H1 (cell line): ENCODE measurements around the gene CTSW. TPM values are rescaled to one million over a fixed set of nuclear protein-coding genes. Genes with fewer than 3 reads are reported as not detected.

Source experiments
- CTCF ChIA-PET: fragments of 300-600 bp; sonication (Branson Sonifier 250); formaldehyde crosslinking; loops from one replicate; lab custom pipeline; 2021; ENCODE audit not compliant: partially characterized antibody; lab: Charles Lee
- POLR2A ChIA-PET: fragments of 300-600 bp; sonication (Branson Sonifier 250); formaldehyde crosslinking; loops from one replicate; lab custom pipeline; 2021; ENCODE audit warnings: inconsistent platforms; ENCODE audit not compliant: partially characterized antibody; lab: Charles Lee
- DNase-seq, 2 experiments: peaks; one replicate each; pipeline versions ENCODE4 v3.0.0 to v3.0.0-alpha.2; 2010 to 2022; ENCODE audit warnings: low spot score in 2 of 2, low read depth in 1 of 2, mixed read lengths in 1 of 2
- FAIRE-seq: peaks from 2 replicates; lab custom pipeline; 2011; peaks lifted over from hg19 to GRCh38; lab: Jason Lieb, UNC
- H2AFZ ChIP-seq: 2 replicates; pipeline ENCODE4 v1.8.1; 2012; ENCODE audit warnings: low read length, inconsistent platforms
- H2AK5ac ChIP-seq: 2 replicates; pipeline ENCODE4 v1.6.1; 2013; ENCODE audit warnings: low read depth, low read length
- H2BK120ac ChIP-seq: replicated peaks from 2 replicates; pipeline ENCODE3; 2013; ENCODE audit warnings: low read depth, low read length, inconsistent platforms
- H2BK12ac ChIP-seq: 2 replicates; pipeline ENCODE4 v1.6.1; 2013; ENCODE audit warnings: low read depth, low read length
- H2BK15ac ChIP-seq: 2 replicates; pipeline ENCODE4 v1.6.1; 2013; ENCODE audit warnings: low read length
- H2BK20ac ChIP-seq: 2 replicates; pipeline ENCODE4 v1.6.1; 2013; ENCODE audit warnings: low read length
- H2BK5ac ChIP-seq: 2 replicates; pipeline ENCODE4 v1.6.1; 2013; ENCODE audit warnings: low read depth, low read length
- H3K14ac ChIP-seq: 2 replicates; pipeline ENCODE4 v1.6.1; 2013; ENCODE audit warnings: inconsistent platforms; ENCODE audit not compliant: insufficient read length
- H3K18ac ChIP-seq: 2 replicates; pipeline ENCODE4 v1.6.1; 2013; ENCODE audit warnings: low read length; ENCODE audit errors: extremely low read depth
- H3K23ac ChIP-seq: 2 replicates; pipeline ENCODE4 v1.6.1; 2013; ENCODE audit warnings: inconsistent platforms; ENCODE audit not compliant: insufficient read length
- H3K23me2 ChIP-seq: 2 replicates; pipeline ENCODE4 v1.6.1; 2013; ENCODE audit warnings: low read depth, low read length
- H3K27ac ChIP-seq: 2 replicates; pipeline ENCODE4 v1.6.1; 2011; ENCODE audit warnings: low read depth, low read length, inconsistent platforms
- H3K27me3 ChIP-seq, 4 experiments: replicated peaks in 1 of 4; 1 replicate in 1 of 4; 2 replicates in 3 of 4; pipeline versions ENCODE4 v1.6.1 to v1.8.1; 2011 to 2013; ENCODE audit warnings: low read length in 3 of 4, mild to moderate bottlenecking in 3 of 4, inconsistent platforms in 2 of 4, mixed read lengths in 2 of 4, moderate library complexity in 1 of 4; ENCODE audit not compliant: control insufficient read depth in 3 of 4, insufficient read depth in 3 of 4; ENCODE audit errors: extremely low read depth in 1 of 4
- H3K36me3 ChIP-seq, 4 experiments: 2 replicates each; pipeline versions ENCODE4 v1.6.1 to v1.8.1; 2011 to 2013; ENCODE audit warnings: mild to moderate bottlenecking in 4 of 4, low read length in 3 of 4, moderate library complexity in 2 of 4, control low read depth in 1 of 4, inconsistent platforms in 1 of 4; ENCODE audit not compliant: insufficient read depth in 4 of 4, control insufficient read depth in 2 of 4
- H3K4ac ChIP-seq: replicated peaks from 2 replicates; pipeline ENCODE3; 2013; ENCODE audit warnings: low read length, low read depth, mixed read lengths, inconsistent platforms; ENCODE audit not compliant: insufficient read length
- H3K4me1 ChIP-seq, 4 experiments: replicated peaks in 1 of 4; 1 replicate in 1 of 4; 2 replicates in 3 of 4; pipeline versions ENCODE4 v1.6.1 to v1.8.1; 2011 to 2013; ENCODE audit warnings: low read length in 3 of 4, inconsistent platforms in 2 of 4, mixed read lengths in 1 of 4; ENCODE audit not compliant: insufficient read depth in 4 of 4, control insufficient read depth in 3 of 4
- H3K4me2 ChIP-seq, 2 experiments: 2 replicates each; pipeline versions ENCODE4 v1.6.1 to v1.8.1; 2011 to 2013; ENCODE audit warnings: low read depth in 2 of 2, low read length in 2 of 2, control low read depth in 1 of 2, inconsistent platforms in 1 of 2, mild to moderate bottlenecking in 1 of 2; ENCODE audit not compliant: insufficient read depth in 1 of 2
- H3K4me3 ChIP-seq, 4 experiments: fragments of 200-600, 300-600 bp in 1 of 4; sonication (generic), shearing (Covaris generic), sonication (Bioruptor Twin) in 1 of 4; 2 replicates each; pipeline versions ENCODE4 v1.5.1 to v1.8.1; 2011 to 2016; ENCODE audit warnings: low read length in 4 of 4, low read depth in 3 of 4, control low read depth in 2 of 4, inconsistent platforms in 2 of 4, mild to moderate bottlenecking in 2 of 4, mixed read lengths in 1 of 4, moderate library complexity in 1 of 4; ENCODE audit not compliant: insufficient read depth in 2 of 4; ENCODE audit errors: extremely low read depth in 1 of 4
- H3K56ac ChIP-seq: replicated peaks from 2 replicates; pipeline ENCODE3; 2013; ENCODE audit warnings: low read depth, mild to moderate bottlenecking, mixed read lengths, low read length, inconsistent platforms; ENCODE audit not compliant: insufficient read length
- H3K79me1 ChIP-seq: 2 replicates; pipeline ENCODE4 v1.6.1; 2013; ENCODE audit warnings: low read depth, low read length, control low read depth
- H3K79me2 ChIP-seq, 2 experiments: 2 replicates each; pipeline versions ENCODE4 v1.6.1 to v1.8.1; 2012 to 2013; ENCODE audit warnings: low read length in 2 of 2, mild to moderate bottlenecking in 2 of 2, inconsistent platforms in 1 of 2; ENCODE audit not compliant: insufficient read depth in 2 of 2, control insufficient read depth in 1 of 2
- H3K9ac ChIP-seq, 4 experiments: replicated peaks in 1 of 4; 1 replicate in 1 of 4; 2 replicates in 3 of 4; pipeline versions ENCODE4 v1.6.1 to v1.8.1; 2011 to 2013; ENCODE audit warnings: low read depth in 3 of 4, low read length in 3 of 4, control low read depth in 2 of 4, mild to moderate bottlenecking in 2 of 4, moderate library complexity in 2 of 4, inconsistent platforms in 1 of 4; ENCODE audit errors: extremely low read depth in 1 of 4
- H3K9me3 ChIP-seq, 2 experiments: 2 replicates each; pipeline versions ENCODE4 v1.6.1 to v1.8.1; 2012 to 2013; ENCODE audit warnings: mild to moderate bottlenecking in 2 of 2, moderate library complexity in 2 of 2, control low read depth in 1 of 2, inconsistent platforms in 1 of 2, low read depth in 1 of 2, low read length in 1 of 2, mixed read lengths in 1 of 2; ENCODE audit not compliant: insufficient read depth in 2 of 2
- H4K20me1 ChIP-seq, 2 experiments: replicated peaks in 1 of 2; 2 replicates each; pipeline versions ENCODE3 to v1.8.1; 2011 to 2013; ENCODE audit warnings: inconsistent platforms in 2 of 2, low read length in 2 of 2, mild to moderate bottlenecking in 1 of 2; ENCODE audit not compliant: insufficient read depth in 2 of 2, control insufficient read depth in 1 of 2
- H4K5ac ChIP-seq: 2 replicates; pipeline ENCODE4 v1.6.1; 2013; ENCODE audit warnings: low read length, low read depth, mixed read lengths, inconsistent platforms; ENCODE audit not compliant: insufficient read length
- H4K8ac ChIP-seq: 2 replicates; pipeline ENCODE4 v1.8.0; 2013; ENCODE audit warnings: mild to moderate bottlenecking, moderate library complexity, low read length, inconsistent platforms; ENCODE audit not compliant: insufficient read depth; ENCODE audit errors: extremely low read depth
- H4K91ac ChIP-seq: replicated peaks from 2 replicates; pipeline ENCODE3; 2013; ENCODE audit warnings: low read length, mixed read lengths, inconsistent platforms; ENCODE audit not compliant: insufficient read length
- EP300 ChIP-seq, 2 experiments: IDR thresholded peaks; 1 replicate in 1 of 2; 2 replicates in 1 of 2; pipeline ENCODE4 v1.6.1; 2011 to 2012; ENCODE audit warnings: low read depth in 2 of 2, low read length in 2 of 2, mild to moderate bottlenecking in 2 of 2, borderline replicate concordance in 1 of 2, inconsistent platforms in 1 of 2, moderate library complexity in 1 of 2
- NANOG ChIP-seq: IDR thresholded peaks from 2 replicates; pipeline ENCODE4 v1.6.1; 2011; ENCODE audit warnings: low read length, low read depth, mild to moderate bottlenecking, inconsistent platforms; ENCODE audit not compliant: insufficient read depth, poor library complexity, severe bottlenecking
- SP2 ChIP-seq: IDR thresholded peaks from 2 replicates; pipeline ENCODE4 v1.6.1; 2012; ENCODE audit warnings: mild to moderate bottlenecking, low read length, inconsistent platforms
- TAF7 ChIP-seq: optimal IDR thresholded peaks from 2 replicates; pipeline ENCODE3; 2011; ENCODE audit warnings: low read depth, mild to moderate bottlenecking, inconsistent platforms, low read length, moderate library complexity, borderline replicate concordance
- YY1 ChIP-seq: IDR thresholded peaks from 2 replicates; pipeline ENCODE4 v1.6.1; 2011; ENCODE audit warnings: low read depth, mild to moderate bottlenecking, low read length
- WGBS, 2 experiments: shearing (Covaris generic) in 1 of 2; methylation state at CpG; one replicate each; pipeline versions ENCODE4 v1.1.6 to v1.1.7; 2013 to 2015; ENCODE audit warnings: low lambda C conversion rate in 2 of 2, mixed read lengths in 2 of 2, inconsistent platforms in 1 of 2, low coverage in 1 of 2, missing lambda C conversion rate in 1 of 2; ENCODE audit not compliant: insufficient replicate concordance in 2 of 2, insufficient coverage in 1 of 2, insufficient read length in 1 of 2; ENCODE audit errors: extremely low coverage in 1 of 2, missing lambda C conversion rate in 1 of 2; 5-methylcytosine and 5-hydroxymethylcytosine counted together
- polyA plus RNA-seq, 7 experiments: library from polyadenylated mRNA; depleted of rRNA in 3 of 7; stranded (reverse) in 5 of 7; unstranded in 2 of 7; fragments of >200 nt in 5 of 7; fragments of 200-250 nt in 2 of 7; gene quantifications; 1 replicate in 5 of 7; 2 replicates in 1 of 7; 4 replicates in 1 of 7; pipeline versions ENCODE4 v1.2.1 to v1.2.3, GENCODE V29; 2011 to 2013; ENCODE audit warnings: missing spikeins in 2 of 7, mixed read lengths in 2 of 7
- total RNA-seq: library from RNA; stranded (reverse); fragmentation: NEBNext Ultra II Directional; extraction: Animal tissue kit (Norgen Biotek cat#: 25700); gene quantifications from 2 replicates; pipeline ENCODE4 v1.2.1, GENCODE V29; 2021

CTSW gene
- total and polyA plus RNA-seq, 2 of the 8 experiments (the other 6 are each of a cell fraction or from before 2014, with no cell fraction given): not detected

DNA sequence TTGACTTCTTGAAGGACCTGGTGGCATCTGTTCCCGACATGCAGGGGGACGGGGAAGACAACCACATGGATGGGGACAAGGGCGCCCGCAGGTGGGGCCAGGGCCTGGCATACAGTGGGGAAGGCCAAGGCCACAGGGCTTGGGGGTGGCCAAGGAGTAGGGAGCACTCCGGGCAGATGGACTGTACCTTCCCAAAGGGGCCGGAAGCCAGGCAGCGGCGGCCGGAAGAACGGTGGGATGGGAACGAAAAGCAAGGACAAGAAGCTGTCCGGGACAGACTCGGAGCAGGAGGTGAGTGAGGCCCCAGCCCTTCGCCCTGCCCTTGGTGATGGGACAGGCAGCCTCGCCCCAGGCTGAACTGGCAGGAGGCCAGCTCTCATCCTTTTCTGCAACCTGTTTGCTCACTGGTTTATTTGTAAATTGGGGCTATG lies 40.8 kb downstream of the CTSW start:
- Histone ChIP-seq H4K20me1 (peaks cover 0 to 3% of the 10 kb centered on the region in 2 experiments), H3K18ac (no peak overlapping the region), H3K4me2 (peak overlapping the region; percentile 74 to 86), H3K9ac (peak overlapping the region in 3 of 4 experiments; percentile 29 to 61 (median 50); a peak in 4 of 7 replicates), H3K23ac (no peak overlapping the region), H3K4me1 (peaks cover 0 to 19% (median 13%) of the 10 kb centered on the region in 4 experiments; a peak in 4 of 7 replicates), H4K8ac (peak overlapping the region; percentile 72; the same call in 1 of the 2 replicates), H2AK5ac (no peak overlapping the region), H3K4ac (no peak overlapping the region), H3K14ac (no peak overlapping the region), H2BK12ac (0 out of 2 replicates have a peak overlapping the region, but pooled peaks have one; percentile 27), H2AFZ (no peak overlapping the region)
- no peak for FAIRE-seq
- POLR2A ChIA-PET: interaction anchor here (0.9 to 1.4 kb wide), 3 partner anchors 19 to 61 kb away, joined by 3 to 5 read pairs (median 3); no protein-coding TSS in a partner anchor
- DNase-seq: no peak
- 95% methylated on average over 15 of the region's 15 CpGs; no CpG with 5 or more reads in 1 of the 2 experiments for WGBS, 2 experiments
- TF ChIP-seq NANOG (no peak), TAF7 (no peak), YY1 (no peak), SP2 (no peak), EP300 (IDR thresholded peaks at IDR 0.05; ENCODE audit: borderline replicate concordance in 1 of 2, low read depth in 2 of 2, low read length in 2 of 2) (no peak)
- TF ChIP-seq, all 59 proteins: peak for 0
- Histone ChIP-seq H3K36me3 (peaks cover 0 to 8% (median 5%) of the 10 kb centered on the region in 4 experiments; a peak in 4 of 8 replicates), H2BK20ac (no peak overlapping the region), H3K79me2 (peaks cover 0 to 7% of the 10 kb centered on the region in 2 experiments; a peak in 2 of 4 replicates), H3K56ac (no peak overlapping the region), H2BK5ac (no peak overlapping the region), H3K23me2 (peaks cover 13% of the 10 kb centered on the region; the same call in 1 of the 2 replicates), H4K91ac (no peak overlapping the region), H3K27ac (no peak overlapping the region), H3K79me1 (peaks cover 7% of the 10 kb centered on the region; the same call in 1 of the 2 replicates), H3K4me3 (peak overlapping the region; percentile 56 to 79 (median 68)), H4K5ac (no peak overlapping the region), H3K27me3 (no peaks in the 10 kb centered on the region), H3K9me3 (no peaks in the 10 kb centered on the region), H2BK15ac (no peak overlapping the region), H2BK120ac (no peak overlapping the region)
- CTCF ChIA-PET: interaction anchor here (1.0 to 2.1 kb wide), 4 partner anchors 25 to 46 kb away, joined by 3 to 6 read pairs (median 4); partner anchors contain the start of genes FIBP and TSGA10IP
